Measurements from ENCODE around the gene GLRB. TPM values are rescaled to one million over a fixed set of nuclear protein-coding genes. Genes with fewer than 3 reads are reported as not detected.

GLRB gene
- total RNA-seq: not detected in 2 replicates

DNA sequence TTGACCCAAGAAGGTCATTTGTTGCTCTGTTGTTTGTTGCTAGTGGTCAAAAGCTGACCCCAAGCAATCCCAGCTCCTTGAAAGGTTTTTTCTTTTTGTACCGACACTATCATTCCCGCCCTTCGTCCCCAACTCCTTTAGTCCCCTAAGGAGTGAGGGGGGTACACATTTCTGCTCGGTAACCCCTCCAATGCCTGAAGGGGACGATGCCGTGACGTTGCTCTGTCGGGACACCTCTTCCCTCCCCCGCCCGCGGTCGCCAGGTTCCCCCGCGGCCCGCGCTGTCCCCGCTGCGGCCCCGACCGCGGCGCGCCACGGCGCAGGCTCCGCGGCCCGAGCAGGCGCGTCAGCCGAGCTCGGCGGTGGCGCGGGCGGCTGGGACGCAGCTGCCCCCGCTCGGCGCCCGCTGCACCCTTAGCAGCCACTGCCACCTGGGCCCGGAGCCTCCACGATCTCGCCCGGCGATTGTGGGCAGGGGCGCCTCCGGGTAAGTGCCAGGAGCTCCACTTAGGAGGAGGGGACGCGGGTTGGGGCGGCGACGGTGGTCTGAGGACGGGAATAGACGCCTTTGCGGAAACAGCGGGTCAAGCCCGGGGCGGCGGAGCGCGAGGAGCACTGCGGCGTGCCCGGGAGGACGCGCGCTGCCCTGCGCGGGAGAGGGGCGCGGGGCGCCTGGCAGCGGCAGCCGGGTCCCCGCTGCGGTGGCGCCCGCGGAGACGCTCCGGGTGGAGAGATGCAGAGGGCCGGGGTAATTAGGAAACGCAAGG lies at the start of gene GLRB:
Gene GLRB (plus strand): TSS at position 340 of the 767 bp plus-strand sequence. CDS start 1,875 bp downstream, outside the sequence.
- no peak within 1 kb of the TSS for H3K27ac Mint-ChIP-seq
- POLR2A ChIA-PET: no interaction called here
- no peak for DNase-seq

DNA sequence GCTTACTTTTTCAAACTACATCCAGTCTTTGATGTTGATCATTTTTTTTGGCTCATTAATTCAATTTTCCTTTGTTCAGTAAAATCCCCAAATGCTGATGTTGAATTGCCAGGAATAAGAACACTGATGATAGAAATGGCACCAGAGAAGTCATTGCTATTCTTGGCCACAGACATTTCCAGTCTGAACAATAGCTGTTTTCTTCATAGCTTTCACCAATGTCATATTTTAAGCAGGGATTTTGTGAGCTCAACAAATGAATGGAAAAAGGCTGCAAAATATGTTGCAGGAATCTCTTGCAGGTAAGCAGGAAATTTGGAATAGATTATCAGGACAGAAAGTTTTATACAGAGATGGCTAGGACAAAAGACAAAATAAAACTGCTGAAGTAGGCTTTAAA lies 40.5 kb upstream of the GLRB start:
- TF ChIP-seq, protein P1, sequence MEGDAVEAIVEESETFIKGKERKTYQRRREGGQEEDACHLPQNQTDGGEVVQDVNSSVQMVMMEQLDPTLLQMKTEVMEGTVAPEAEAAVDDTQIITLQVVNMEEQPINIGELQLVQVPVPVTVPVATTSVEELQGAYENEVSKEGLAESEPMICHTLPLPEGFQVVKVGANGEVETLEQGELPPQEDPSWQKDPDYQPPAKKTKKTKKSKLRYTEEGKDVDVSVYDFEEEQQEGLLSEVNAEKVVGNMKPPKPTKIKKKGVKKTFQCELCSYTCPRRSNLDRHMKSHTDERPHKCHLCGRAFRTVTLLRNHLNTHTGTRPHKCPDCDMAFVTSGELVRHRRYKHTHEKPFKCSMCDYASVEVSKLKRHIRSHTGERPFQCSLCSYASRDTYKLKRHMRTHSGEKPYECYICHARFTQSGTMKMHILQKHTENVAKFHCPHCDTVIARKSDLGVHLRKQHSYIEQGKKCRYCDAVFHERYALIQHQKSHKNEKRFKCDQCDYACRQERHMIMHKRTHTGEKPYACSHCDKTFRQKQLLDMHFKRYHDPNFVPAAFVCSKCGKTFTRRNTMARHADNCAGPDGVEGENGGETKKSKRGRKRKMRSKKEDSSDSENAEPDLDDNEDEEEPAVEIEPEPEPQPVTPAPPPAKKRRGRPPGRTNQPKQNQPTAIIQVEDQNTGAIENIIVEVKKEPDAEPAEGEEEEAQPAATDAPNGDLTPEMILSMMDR (IDR thresholded peaks at IDR 0.05): no peak

More for the DNA sequence above, at the start of gene GLRB:
- H3K9me3 Mint-ChIP-seq: no peaks in the 10 kb centered on the region
- intact Hi-C loops (cut with micrococcal nuclease): no loop called here
- no peak for ATAC-seq (ENCODE audit: low read depth)
- TF ChIP-seq, protein P1 (IDR thresholded peaks at IDR 0.05): no peak
- peaks cover 9% of the 10 kb centered on the region for H3K27me3 Mint-ChIP-seq
- H3K4me1 Mint-ChIP-seq: no peaks in the 10 kb centered on the region
- H3K4me3 Mint-ChIP-seq: no peak within 1 kb of the TSS
- no peaks in the 10 kb centered on the region for H3K36me3 Mint-ChIP-seq (ENCODE audit: low read depth)
- CTCF ChIA-PET: no interaction called here

DNA sequence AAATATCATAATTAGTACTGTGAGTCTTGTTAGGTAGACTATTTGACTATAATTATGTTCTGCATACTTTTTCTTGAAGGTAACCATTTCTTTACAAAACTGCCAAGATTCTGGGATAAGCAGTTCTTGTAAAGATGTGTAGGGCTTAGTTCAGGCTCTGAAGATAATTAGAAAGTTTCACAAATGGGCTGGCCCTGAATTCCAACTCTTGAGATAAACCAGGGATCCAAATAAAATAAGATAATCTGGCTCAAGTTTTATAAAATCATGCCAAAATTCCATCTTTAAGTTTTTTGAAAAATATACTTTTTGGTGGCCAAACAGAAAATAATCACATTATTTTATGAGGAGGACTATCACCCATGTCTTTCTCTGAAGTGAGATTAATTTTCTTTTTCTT lies 35.5 kb upstream of the GLRB start:
- Mint-ChIP-seq H3K9me3 (no peaks in the 10 kb centered on the region), H3K27ac (no peak overlapping the region), H3K36me3 (ENCODE audit: low read depth) (no peaks in the 10 kb centered on the region), H3K27me3 (no peaks in the 10 kb centered on the region), H3K4me3 (no peak overlapping the region), H3K4me1 (no peaks in the 10 kb centered on the region)
- intact Hi-C loops (cut with micrococcal nuclease): no loop called here
- TF ChIP-seq, protein P1 (IDR thresholded peaks at IDR 0.05): no peak
- ChIA-PET CTCF (no interaction called here), POLR2A (no interaction called here)
- ATAC-seq (ENCODE audit: low read depth) (no peak), DNase-seq (no peak)

More for the DNA sequence above, 40.5 kb upstream of the GLRB start:
- ChIA-PET CTCF (no interaction called here), POLR2A (no interaction called here)
- no peaks in the 10 kb centered on the region for H3K36me3 Mint-ChIP-seq (ENCODE audit: low read depth)
- no peak overlapping the region for H3K27ac Mint-ChIP-seq
- no peak for ATAC-seq (ENCODE audit: low read depth)
- peaks cover 3% of the 10 kb centered on the region for H3K9me3 Mint-ChIP-seq
- DNase-seq: no peak
- H3K4me3 Mint-ChIP-seq: no peak overlapping the region
- H3K27me3 Mint-ChIP-seq: no peaks in the 10 kb centered on the region
- no peaks in the 10 kb centered on the region for H3K4me1 Mint-ChIP-seq
- intact Hi-C loops (cut with micrococcal nuclease): no loop called here

DNA sequence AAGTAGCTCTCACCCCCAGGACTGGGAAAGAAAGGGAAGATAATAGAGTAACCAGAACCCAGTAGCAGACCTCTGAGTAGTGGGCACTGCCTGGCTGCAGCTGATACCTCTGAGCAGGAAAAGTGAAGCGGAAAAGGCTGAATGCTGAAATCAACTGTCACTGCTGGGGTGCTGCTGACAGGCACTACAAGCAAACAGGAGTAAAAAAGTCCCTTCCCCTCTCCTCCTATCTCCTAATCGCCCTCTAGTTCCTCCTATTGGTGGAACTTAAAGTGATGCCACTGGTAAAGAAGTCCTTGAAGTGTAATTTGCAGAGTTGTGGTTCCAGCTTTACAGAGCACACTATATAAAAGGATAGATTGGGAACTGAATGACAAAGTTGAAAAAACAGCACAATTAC lies 32.8 kb upstream of the GLRB start:
- Mint-ChIP-seq H3K36me3 (ENCODE audit: low read depth) (no peaks in the 10 kb centered on the region), H3K27ac (no peak overlapping the region), H3K4me1 (no peaks in the 10 kb centered on the region), H3K4me3 (no peak overlapping the region), H3K9me3 (no peaks in the 10 kb centered on the region), H3K27me3 (no peaks in the 10 kb centered on the region)
- ChIA-PET CTCF (no interaction called here), POLR2A (no interaction called here)
- no peak for DNase-seq
- TF ChIP-seq, protein P1 (IDR thresholded peaks at IDR 0.05): no peak
- intact Hi-C loops (cut with micrococcal nuclease): no loop called here
- ATAC-seq (ENCODE audit: low read depth): no peak

DNA sequence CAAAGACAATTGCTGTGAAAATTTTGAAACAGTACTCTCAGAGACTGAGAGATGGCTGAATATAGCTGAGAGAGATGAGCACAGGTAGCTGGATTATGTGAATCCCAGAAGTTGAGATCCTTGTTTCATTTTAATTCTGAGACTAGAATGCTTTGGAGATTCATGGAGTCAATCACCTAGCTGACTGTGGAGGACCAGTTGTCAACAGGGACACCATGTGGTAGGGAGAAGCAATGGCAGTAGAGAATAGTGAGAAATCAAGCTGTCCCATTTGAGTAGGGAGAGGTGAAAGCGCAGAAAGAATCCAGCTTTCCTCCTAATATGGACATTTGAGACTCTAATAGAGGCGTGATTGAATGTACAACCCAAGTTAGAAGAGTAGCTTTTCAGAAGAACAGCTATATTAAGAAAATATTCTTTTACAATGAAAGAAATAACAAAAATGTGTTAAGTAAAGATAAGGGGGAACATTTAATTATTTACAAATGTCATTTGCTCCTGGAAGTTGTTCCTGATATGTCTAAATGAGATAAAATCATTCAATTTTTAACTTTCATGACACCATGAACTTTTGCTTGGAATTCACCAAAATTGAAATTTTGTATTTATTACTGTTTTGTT lies 30.3 kb upstream of the GLRB start:
- ChIA-PET CTCF (no interaction called here), POLR2A (no interaction called here)
- no peaks in the 10 kb centered on the region for H3K36me3 Mint-ChIP-seq (ENCODE audit: low read depth)
- H3K9me3 Mint-ChIP-seq: no peaks in the 10 kb centered on the region
- no peak overlapping the region for H3K4me3 Mint-ChIP-seq
- H3K27ac Mint-ChIP-seq: no peak overlapping the region
- intact Hi-C loops (cut with micrococcal nuclease): no loop called here
- ATAC-seq (ENCODE audit: low read depth) (no peak), DNase-seq (no peak)
- H3K4me1 Mint-ChIP-seq: no peaks in the 10 kb centered on the region
- TF ChIP-seq, protein P1 (IDR thresholded peaks at IDR 0.05): no peak
- H3K27me3 Mint-ChIP-seq: no peaks in the 10 kb centered on the region

Measured in activated B cell treated with CpG ODN at 0.5 μM for 24 hours (primary cell).